ENCODE results near the gene PWP1.

- TF ChIP-seq TARDBP (IDR thresholded peaks at IDR 0.05) (no peak), FOXM1 (IDR thresholded peaks at IDR 0.05; ENCODE audit: borderline replicate concordance) (no peak), CTBP1 (IDR thresholded peaks at IDR 0.05; ENCODE audit: borderline replicate concordance) (no peak), BHLHE40 (IDR thresholded peaks at IDR 0.05; ENCODE audit: borderline replicate concordance) (no peak), SP1 (IDR thresholded peaks at IDR 0.05) (no peak)
- TF ChIP-seq, protein P1, sequence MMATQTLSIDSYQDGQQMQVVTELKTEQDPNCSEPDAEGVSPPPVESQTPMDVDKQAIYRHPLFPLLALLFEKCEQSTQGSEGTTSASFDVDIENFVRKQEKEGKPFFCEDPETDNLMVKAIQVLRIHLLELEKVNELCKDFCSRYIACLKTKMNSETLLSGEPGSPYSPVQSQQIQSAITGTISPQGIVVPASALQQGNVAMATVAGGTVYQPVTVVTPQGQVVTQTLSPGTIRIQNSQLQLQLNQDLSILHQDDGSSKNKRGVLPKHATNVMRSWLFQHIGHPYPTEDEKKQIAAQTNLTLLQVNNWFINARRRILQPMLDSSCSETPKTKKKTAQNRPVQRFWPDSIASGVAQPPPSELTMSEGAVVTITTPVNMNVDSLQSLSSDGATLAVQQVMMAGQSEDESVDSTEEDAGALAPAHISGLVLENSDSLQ (IDR thresholded peaks at IDR 0.05), result no peak
These were observed 7.9 kb upstream of the PWP1 start for GRCh38 chr12:107677671-107678070.

Data from HEK293T (cell line).